GM12892 (cell line): ENCODE data around the gene YPEL1.

Experiments
- POLR2A ChIP-seq: IDR thresholded peaks from 2 replicates; pipeline ENCODE4 v1.6.1; 2011; ENCODE audit warnings: low read depth, low read length, control low read depth
- POLR2AphosphoS5 ChIP-seq: IDR thresholded peaks from 2 replicates; pipeline ENCODE4 v1.6.1; 2011; ENCODE audit warnings: low read depth, low read length, control low read depth
- TAF1 ChIP-seq: IDR thresholded peaks from 2 replicates; pipeline ENCODE4 v1.6.1; 2011; ENCODE audit warnings: low read depth, mild to moderate bottlenecking, control low read depth, low read length, borderline replicate concordance

DNA sequence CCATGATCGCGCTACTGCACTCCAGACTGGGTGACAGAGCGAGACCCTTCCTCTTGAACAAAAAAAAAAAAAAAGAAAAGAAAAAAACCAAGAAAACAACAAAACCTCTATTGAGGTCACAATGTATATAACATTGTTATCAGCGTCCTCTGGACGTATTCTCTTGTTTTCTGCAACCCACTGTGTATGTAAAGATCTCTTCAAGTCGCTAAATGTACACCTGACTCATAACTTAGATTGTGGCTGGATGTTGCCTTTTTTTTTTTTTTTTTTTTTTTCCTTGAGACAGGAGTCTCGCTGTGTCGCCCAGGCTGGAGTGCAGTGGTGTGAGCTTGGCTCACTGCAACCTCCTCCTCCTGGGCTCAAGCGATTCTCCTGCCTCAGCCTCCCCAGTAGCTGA is 1.4 kb upstream of the YPEL1 start:
- TF ChIP-seq POLR2A (no peak), POLR2AphosphoS5 (no peak), TAF1 (no peak)
